OCI-LY3 (cell line): ENCODE data around the gene CLMP.

Source experiments
- H2AFZ ChIP-seq: fragments of 200-600, 300-600 bp; shearing (Covaris generic); 2 replicates; pipeline ENCODE4 v1.6.0; 2014; ENCODE audit warnings: antibody characterized with exemption, low read depth, low read length
- H3K27ac ChIP-seq: fragments of 200-600, 300-600 bp; sonication (generic); 2 replicates; pipeline ENCODE4 v1.5.1; 2014; ENCODE audit warnings: mild to moderate bottlenecking, low read length, moderate library complexity, mixed read lengths
- H3K27me3 ChIP-seq: fragments of 200-600, 300-600 bp; sonication (generic); 2 replicates; pipeline ENCODE4 v1.6.1; 2014; ENCODE audit warnings: low read depth, low read length, mixed read lengths
- H3K36me3 ChIP-seq: fragments of 200-600, 300-600 bp; sonication (generic); replicated peaks from 2 replicates; pipeline ENCODE3; 2014; ENCODE audit warnings: low read depth, low read length, mixed read lengths
- H3K4me1 ChIP-seq: fragments of 300-600, 200-600 bp; sonication (generic); 2 replicates; pipeline ENCODE4 v1.6.1; 2014; ENCODE audit warnings: low read length, mixed read lengths
- H3K4me2 ChIP-seq: fragments of 200-600, 300-600 bp; sonication (generic); 2 replicates; pipeline ENCODE4 v1.6.1; 2014; ENCODE audit warnings: low read length, mixed read lengths
- H3K4me3 ChIP-seq: fragments of 300-600, 200-600 bp; sonication (generic); 2 replicates; pipeline ENCODE4 v1.5.1; 2014; ENCODE audit warnings: antibody characterized with exemption, mild to moderate bottlenecking, low read length, moderate library complexity
- H3K79me2 ChIP-seq: fragments of 300-600, 200-600 bp; shearing (Covaris generic); 2 replicates; pipeline ENCODE4 v1.6.1; 2014; ENCODE audit warnings: mild to moderate bottlenecking, low read length, mixed read lengths
- H3K9ac ChIP-seq: fragments of 300-600, 200-600 bp; shearing (Covaris generic); 2 replicates; pipeline ENCODE4 v1.6.0; 2014; ENCODE audit warnings: mild to moderate bottlenecking, low read length, moderate library complexity
- H3K9me3 ChIP-seq: fragments of 200-600, 300-600 bp; shearing (Covaris generic); 2 replicates; pipeline ENCODE4 v1.6.1; 2014; ENCODE audit warnings: low read length, mixed read lengths; ENCODE audit not compliant: insufficient read depth
- H4K20me1 ChIP-seq: fragments of 200-600, 300-600 bp; sonication (generic); 2 replicates; pipeline ENCODE4 v1.6.1; 2016; ENCODE audit warnings: low read length, mixed read lengths; ENCODE audit not compliant: insufficient read depth
- EZH2phosphoT487 ChIP-seq: fragments of 200-600 bp; shearing (Covaris generic); IDR thresholded peaks from 2 replicates; pipeline ENCODE4 v1.6.1; 2018; ENCODE audit warnings: antibody characterized with exemption, mixed run types, low read depth
- TF ChIP-seq, protein P1 (sequence below): fragments of 200-600, 300-600 bp; sonication (generic); IDR thresholded peaks from 2 replicates; pipeline ENCODE4 v1.5.1; 2014; ENCODE audit warnings: antibody characterized with exemption, low read length, low read depth

The CLMP gene

GRCh38 chr11:123217897-123218296 is 22.8 kb upstream of the CLMP start:
- peaks cover 2% of the 10 kb centered on the region; the same call in 1 of the 2 replicates for H3K4me1 ChIP-seq
- peaks cover 21% of the 10 kb centered on the region for H3K27me3 ChIP-seq
- H3K79me2 ChIP-seq: no peaks in the 10 kb centered on the region
- no peak overlapping the region for H3K9ac ChIP-seq
- no peak overlapping the region for H3K27ac ChIP-seq
- no peak overlapping the region for H2AFZ ChIP-seq
- no peaks in the 10 kb centered on the region for H3K36me3 ChIP-seq
- no peak overlapping the region for H3K4me3 ChIP-seq
- no peaks in the 10 kb centered on the region for H3K9me3 ChIP-seq
- TF ChIP-seq EZH2phosphoT487: no peak
- TF ChIP-seq, protein P1, sequence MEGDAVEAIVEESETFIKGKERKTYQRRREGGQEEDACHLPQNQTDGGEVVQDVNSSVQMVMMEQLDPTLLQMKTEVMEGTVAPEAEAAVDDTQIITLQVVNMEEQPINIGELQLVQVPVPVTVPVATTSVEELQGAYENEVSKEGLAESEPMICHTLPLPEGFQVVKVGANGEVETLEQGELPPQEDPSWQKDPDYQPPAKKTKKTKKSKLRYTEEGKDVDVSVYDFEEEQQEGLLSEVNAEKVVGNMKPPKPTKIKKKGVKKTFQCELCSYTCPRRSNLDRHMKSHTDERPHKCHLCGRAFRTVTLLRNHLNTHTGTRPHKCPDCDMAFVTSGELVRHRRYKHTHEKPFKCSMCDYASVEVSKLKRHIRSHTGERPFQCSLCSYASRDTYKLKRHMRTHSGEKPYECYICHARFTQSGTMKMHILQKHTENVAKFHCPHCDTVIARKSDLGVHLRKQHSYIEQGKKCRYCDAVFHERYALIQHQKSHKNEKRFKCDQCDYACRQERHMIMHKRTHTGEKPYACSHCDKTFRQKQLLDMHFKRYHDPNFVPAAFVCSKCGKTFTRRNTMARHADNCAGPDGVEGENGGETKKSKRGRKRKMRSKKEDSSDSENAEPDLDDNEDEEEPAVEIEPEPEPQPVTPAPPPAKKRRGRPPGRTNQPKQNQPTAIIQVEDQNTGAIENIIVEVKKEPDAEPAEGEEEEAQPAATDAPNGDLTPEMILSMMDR: no peak
- H3K4me2 ChIP-seq: no peak overlapping the region
- H4K20me1 ChIP-seq: no peaks in the 10 kb centered on the region

DNA sequence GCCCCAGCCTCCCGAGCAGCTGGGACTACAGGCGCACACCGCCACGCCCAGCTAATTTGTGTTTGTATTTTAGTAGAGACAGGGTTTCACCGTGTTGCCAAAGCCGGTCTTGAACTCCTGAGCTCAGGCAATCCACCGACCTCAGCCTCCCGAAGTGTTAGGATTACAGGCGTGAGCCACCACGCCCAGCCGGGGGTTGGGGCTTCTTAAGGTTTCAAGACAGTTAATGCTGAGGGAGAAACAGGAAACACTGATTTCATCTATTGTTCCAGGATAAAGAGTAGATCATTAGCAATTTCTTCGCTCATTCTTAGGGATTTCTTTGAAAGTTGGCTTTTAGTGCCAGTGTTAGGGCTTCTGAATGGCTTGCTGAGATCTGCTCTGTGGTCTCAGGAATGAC is 21.2 kb upstream of the CLMP start:
- Histone ChIP-seq H3K4me2 (no peak overlapping the region), H3K4me1 (peaks cover 3% of the 10 kb centered on the region; the same call in 1 of the 2 replicates), H4K20me1 (no peaks in the 10 kb centered on the region), H3K4me3 (no peak overlapping the region), H2AFZ (no peak overlapping the region), H3K79me2 (no peaks in the 10 kb centered on the region), H3K9ac (no peak overlapping the region), H3K27me3 (peaks cover 27% of the 10 kb centered on the region), H3K27ac (no peak overlapping the region), H3K9me3 (no peaks in the 10 kb centered on the region), H3K36me3 (no peaks in the 10 kb centered on the region)
- TF ChIP-seq, protein P1: no peak
- no peak for TF ChIP-seq EZH2phosphoT487

- H3K79me2 ChIP-seq: no peaks in the 10 kb centered on the region
- no peaks in the 10 kb centered on the region for H3K36me3 ChIP-seq
- no peak overlapping the region for H3K4me3 ChIP-seq
- H3K27ac ChIP-seq: no peak overlapping the region
- no peaks in the 10 kb centered on the region for H4K20me1 ChIP-seq
- H3K9me3 ChIP-seq: no peaks in the 10 kb centered on the region
- H3K4me2 ChIP-seq: no peak overlapping the region
- H2AFZ ChIP-seq: no peak overlapping the region
- H3K27me3 ChIP-seq: peaks cover 25% of the 10 kb centered on the region
- H3K9ac ChIP-seq: no peak overlapping the region
- no peak for TF ChIP-seq EZH2phosphoT487
- TF ChIP-seq, protein P1: no peak
- peaks cover 7% of the 10 kb centered on the region for H3K4me1 ChIP-seq
Measured at GRCh38 chr11:123214940-123215339, 19.9 kb upstream of the CLMP start.

DNA sequence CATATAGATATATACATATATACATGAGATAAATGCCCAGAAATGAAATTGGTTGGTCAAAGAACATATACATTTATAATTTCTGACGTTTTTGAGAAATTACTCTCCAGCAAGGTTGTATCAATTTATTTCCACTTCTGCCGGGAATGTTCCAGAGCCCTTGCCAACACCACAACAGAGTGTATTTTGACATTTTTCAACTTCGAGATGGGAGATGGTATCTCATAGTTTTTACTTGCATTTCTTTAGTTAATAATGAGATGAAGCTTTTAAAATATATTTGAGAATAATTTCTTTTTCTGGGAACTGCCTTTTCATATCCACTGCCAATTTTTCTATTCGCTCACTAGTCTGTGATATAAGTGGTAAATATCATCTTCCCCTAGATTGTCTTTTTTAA is 19.3 kb upstream of the CLMP start:
- Histone ChIP-seq H3K27ac (no peak overlapping the region), H3K9ac (no peak overlapping the region), H4K20me1 (no peaks in the 10 kb centered on the region), H3K36me3 (no peaks in the 10 kb centered on the region), H3K9me3 (no peaks in the 10 kb centered on the region), H2AFZ (no peak overlapping the region), H3K4me3 (no peak overlapping the region), H3K79me2 (no peaks in the 10 kb centered on the region), H3K4me1 (peaks cover 13% of the 10 kb centered on the region), H3K27me3 (peaks cover 27% of the 10 kb centered on the region), H3K4me2 (no peak overlapping the region)
- TF ChIP-seq, protein P1: no peak
- no peak for TF ChIP-seq EZH2phosphoT487
